ENCODE measurements around the gene AGPS.
A peak's percentile ranks its signal among the peaks of the same experiment; 100 is the strongest.
"Not testable (repeated sequence)": the region's sequence is repeated elsewhere in the genome, so short reads cannot be mapped to it uniquely, and the experiment has no call there.

AGPS gene

DNA sequence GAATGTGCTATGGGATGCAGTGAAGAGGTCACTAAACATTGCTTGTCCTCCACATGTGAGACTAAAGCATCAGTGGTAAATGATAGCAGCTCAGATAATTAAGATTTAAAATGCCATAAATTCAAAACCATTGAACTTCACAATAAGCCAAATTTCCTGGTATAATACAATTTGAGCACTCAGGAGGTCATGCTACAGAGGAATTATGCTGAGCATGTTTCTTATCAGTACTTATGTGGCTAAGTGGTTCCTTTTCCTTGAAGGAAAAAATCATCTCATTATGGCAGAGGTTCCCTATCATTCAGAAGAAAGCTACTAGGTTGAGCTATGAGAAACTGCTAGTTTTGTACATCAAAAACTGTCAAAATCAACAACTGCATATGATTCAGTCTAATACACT lies 156.6 kb downstream of the AGPS start:
- H3K4me3 ChIP-seq (ENCODE audit: low read depth, low read length), result no peak overlapping the region

DNA sequence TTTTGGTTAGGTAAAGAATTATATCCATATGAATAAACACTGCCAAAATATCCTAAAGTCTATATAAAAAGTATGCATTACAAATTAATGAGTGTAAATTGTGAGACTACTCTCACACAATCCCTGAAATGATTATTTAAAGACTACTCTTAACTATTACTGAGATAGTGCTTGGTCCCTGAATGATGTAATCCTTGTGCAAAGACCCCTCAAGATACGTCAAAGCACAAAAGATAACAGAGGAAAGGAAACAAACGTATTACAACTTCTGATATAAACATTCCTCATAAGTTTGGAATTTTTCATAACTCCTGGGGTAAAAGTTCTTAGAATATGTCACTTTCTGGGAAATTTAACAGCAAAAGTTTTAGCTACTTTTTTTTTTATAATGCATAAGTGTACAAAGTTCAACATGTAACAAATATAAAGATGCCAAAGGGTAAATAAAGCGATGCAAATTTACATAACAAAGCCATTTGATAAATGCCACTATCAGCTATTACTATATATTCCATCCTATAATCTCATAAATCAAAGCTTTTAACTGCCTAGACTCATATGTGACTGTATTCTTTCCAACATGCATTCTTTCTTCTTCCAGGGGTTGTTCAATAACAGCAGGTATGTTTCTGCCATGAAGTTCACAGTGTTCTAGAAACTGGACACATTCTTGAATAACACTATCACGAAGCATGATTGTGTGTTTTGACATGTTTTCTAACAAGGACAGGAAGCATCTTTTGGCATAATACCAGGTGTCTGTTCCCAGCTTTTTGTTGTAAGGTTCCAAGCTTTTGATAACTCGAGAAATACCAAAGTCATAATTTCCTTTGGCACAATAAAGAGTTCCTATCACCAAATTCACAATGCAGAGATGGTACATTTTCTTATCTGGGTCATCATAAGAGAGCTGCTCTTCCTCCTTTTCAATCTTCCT lies 158.0 kb downstream of the AGPS start:
- Histone ChIP-seq H3K4me3 (ENCODE audit: low read depth, low read length) (no peak overlapping the region), H3K9me3 (peaks cover 2% of the 10 kb centered on the region; the same call in 1 of the 2 replicates), H3K4me1 (peaks cover 14% of the 10 kb centered on the region), H3K36me3 (no peaks in the 10 kb centered on the region), H3K27me3 (no peaks in the 10 kb centered on the region)
- TF ChIP-seq, protein P1, sequence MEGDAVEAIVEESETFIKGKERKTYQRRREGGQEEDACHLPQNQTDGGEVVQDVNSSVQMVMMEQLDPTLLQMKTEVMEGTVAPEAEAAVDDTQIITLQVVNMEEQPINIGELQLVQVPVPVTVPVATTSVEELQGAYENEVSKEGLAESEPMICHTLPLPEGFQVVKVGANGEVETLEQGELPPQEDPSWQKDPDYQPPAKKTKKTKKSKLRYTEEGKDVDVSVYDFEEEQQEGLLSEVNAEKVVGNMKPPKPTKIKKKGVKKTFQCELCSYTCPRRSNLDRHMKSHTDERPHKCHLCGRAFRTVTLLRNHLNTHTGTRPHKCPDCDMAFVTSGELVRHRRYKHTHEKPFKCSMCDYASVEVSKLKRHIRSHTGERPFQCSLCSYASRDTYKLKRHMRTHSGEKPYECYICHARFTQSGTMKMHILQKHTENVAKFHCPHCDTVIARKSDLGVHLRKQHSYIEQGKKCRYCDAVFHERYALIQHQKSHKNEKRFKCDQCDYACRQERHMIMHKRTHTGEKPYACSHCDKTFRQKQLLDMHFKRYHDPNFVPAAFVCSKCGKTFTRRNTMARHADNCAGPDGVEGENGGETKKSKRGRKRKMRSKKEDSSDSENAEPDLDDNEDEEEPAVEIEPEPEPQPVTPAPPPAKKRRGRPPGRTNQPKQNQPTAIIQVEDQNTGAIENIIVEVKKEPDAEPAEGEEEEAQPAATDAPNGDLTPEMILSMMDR (IDR thresholded peaks at IDR 0.05; ENCODE audit: low read depth, low read length), result no peak
- no peak for DNase-seq

More for the DNA sequence above, 156.6 kb downstream of the AGPS start:
- TF ChIP-seq, protein P1 (IDR thresholded peaks at IDR 0.05; ENCODE audit: low read depth, low read length), result no peak
- H3K4me1 ChIP-seq, result peaks cover 14% of the 10 kb centered on the region
- peaks cover 2% of the 10 kb centered on the region; the same call in 1 of the 2 replicates for H3K9me3 ChIP-seq
- no peaks in the 10 kb centered on the region for H3K36me3 ChIP-seq
- no peak for DNase-seq
- no peaks in the 10 kb centered on the region for H3K27me3 ChIP-seq

DNA sequence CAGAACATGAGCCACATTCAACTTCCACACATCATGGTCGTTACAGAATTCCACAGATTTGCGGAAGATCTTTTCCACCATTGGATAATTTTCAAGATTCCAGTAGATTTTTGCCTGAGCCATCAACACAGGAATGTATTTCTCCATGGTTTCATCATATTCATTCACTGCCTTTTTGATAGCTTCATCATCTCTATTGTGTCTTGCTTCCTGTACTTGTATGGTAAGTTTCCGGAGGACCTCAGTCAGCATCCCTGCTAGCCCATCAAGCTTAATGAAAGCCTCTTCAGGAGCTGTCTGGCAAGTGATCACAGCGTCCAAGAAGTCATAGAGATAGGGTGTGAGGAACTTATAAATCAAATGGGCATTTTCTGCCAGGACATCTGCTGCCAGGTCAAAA lies 158.8 kb downstream of the AGPS start:
- not testable (repeated sequence) for H3K9me3 ChIP-seq; H3K27me3 ChIP-seq; H3K4me3 ChIP-seq (ENCODE audit: low read depth, low read length); H3K36me3 ChIP-seq; DNase-seq
- H3K4me1 ChIP-seq, result peaks cover 14% of the 10 kb centered on the region

DNA sequence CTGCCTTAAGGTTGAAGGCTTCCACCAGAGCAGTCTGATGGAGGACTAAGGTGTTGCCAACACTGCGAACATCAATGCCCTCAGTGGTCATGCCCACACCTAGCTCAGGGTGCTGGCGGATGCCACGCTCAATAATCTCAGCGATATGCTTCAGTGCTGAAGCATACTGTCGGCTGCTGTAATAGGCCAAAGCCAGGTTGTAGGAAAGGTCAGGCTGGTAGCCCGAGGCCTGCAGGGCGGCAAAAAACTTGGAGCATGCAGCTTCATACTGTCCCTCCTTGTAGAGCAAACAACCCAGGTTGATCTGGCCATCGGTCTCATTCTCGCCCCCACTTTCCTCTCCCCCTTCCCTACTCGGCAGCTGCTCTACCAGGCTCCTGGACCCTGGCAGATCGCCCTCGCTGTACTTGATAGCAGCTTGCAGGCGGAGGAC lies 159.4 kb downstream of the AGPS start:
- Histone ChIP-seq H3K36me3 (no peaks in the 10 kb centered on the region), H3K4me3 (ENCODE audit: low read depth, low read length) (peak overlapping the region; percentile 89), H3K4me1 (peaks cover 14% of the 10 kb centered on the region), H3K27me3 (no peaks in the 10 kb centered on the region), H3K9me3 (no peaks in the 10 kb centered on the region)
- TF ChIP-seq, protein P1 (IDR thresholded peaks at IDR 0.05; ENCODE audit: low read depth, low read length), result no peak
- DNase-seq, result peak; percentile 86

DNA sequence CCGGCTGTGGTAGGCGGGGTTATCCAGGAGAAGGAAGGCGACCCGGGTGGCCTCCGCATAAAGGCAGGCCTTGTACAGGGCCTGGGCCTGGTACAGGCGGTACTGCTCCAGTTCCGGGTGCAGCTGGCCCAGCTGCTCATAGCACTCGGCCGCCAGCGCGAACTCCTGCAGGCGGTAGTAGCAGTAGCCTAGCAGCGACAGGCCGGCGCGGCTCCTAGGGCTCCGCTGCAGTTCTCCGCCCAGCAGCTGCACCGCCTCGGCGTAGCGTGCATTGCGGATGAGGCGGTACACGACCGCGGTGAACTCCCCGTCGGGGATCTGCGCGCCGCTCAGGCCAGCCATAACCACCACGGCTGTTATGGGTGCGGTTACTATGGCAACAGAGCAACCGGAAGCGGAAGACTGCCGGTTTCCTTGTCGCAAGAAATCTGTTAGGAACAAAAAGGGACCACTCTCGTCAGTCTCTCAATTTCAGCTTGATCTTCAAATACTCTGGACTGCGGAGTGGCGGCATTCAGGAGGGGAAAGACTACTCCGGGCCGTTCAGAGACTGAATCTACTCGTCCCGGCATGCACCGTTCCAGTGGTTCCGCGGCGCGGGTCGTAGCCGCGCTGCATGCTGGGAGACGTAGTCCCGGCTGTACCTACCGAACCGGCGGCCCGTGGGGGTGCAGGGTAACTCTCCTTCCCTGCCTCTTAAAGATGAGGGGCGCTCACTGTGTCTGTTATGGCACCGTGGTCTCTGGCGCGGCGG lies 160.0 kb downstream of the AGPS start:
- Histone ChIP-seq H3K4me3 (ENCODE audit: low read depth, low read length) (peak overlapping the region; percentile 89), H3K9me3 (no peaks in the 10 kb centered on the region), H3K27me3 (no peaks in the 10 kb centered on the region), H3K4me1 (peaks cover 14% of the 10 kb centered on the region), H3K36me3 (no peaks in the 10 kb centered on the region)
- TF ChIP-seq, protein P1 (IDR thresholded peaks at IDR 0.05; ENCODE audit: low read depth, low read length), result no peak
- peak; percentile 84 for DNase-seq

DNA sequence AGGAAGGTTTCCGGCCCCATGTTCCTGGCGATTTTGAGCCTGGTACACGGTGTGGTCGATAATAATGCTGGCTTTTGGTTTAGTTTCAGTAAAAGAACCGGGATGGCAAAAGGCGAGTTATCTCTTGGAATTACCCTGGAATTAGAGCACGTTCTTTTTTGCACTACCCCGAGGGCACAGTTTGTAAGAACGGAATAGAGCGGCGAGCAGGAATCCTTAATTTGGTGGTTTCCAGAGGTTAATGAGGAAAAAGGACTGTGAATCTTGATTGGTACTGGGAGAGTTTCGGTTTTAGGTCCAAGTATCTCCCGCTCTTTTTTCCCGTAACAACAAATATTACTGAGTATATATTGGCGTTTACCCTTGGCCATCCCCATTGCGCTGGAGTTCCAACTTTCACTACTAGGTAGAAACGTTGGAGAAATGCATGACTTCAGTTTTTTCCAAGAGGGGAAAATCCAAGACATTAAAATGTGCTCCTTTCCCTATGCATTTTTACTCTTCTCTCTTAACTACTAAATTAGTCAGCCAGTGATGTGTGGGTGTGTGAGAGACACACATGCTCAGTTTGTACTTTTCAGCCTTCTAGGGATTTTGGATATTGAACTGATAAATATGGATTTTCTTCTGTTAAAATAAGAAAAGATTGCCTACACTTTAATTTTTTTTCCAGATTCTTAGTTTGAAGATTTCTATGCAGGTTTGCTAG lies 160.8 kb downstream of the AGPS start:
- DNase-seq, result no peak
- Histone ChIP-seq H3K27me3 (no peaks in the 10 kb centered on the region), H3K9me3 (no peaks in the 10 kb centered on the region), H3K36me3 (no peaks in the 10 kb centered on the region), H3K4me3 (ENCODE audit: low read depth, low read length) (peak overlapping the region; percentile 89), H3K4me1 (peaks cover 7% of the 10 kb centered on the region)
- TF ChIP-seq, protein P1 (IDR thresholded peaks at IDR 0.05; ENCODE audit: low read depth, low read length), result no peak

All from BE2C (cell line).